ENCODE measurements around the gene MAP3K14. TPM values are rescaled to one million over a fixed set of nuclear protein-coding genes. Genes with fewer than 3 reads are reported as not detected.
A peak's percentile ranks its signal among the peaks of the same experiment; 100 is the strongest.

MAP3K14 gene
- polyA plus RNA-seq, 3 donors = 1.4 to 29.9 (median 3.8) TPM

GRCh38 chr17:45361976-45362375 lies 45.2 kb upstream of the MAP3K14 start:
- H3K27me3 ChIP-seq (ENCODE audit: control insufficient read depth in 2 of 2, insufficient read depth in 2 of 2, low read length in 2 of 2) = no peaks in the 10 kb centered on the region
- no peaks in the 10 kb centered on the region for H3K9me3 ChIP-seq (replicated peaks in 1 of 2; ENCODE audit: control insufficient read depth in 1 of 2, insufficient read depth in 1 of 2, low read length in 2 of 2)
- H4K20me1 ChIP-seq (ENCODE audit: insufficient read depth, low read length) = no peaks in the 10 kb centered on the region
- no peak overlapping the region for H3K9ac ChIP-seq (ENCODE audit: insufficient read depth, low read length, poor library complexity, severe bottlenecking)
- intact Hi-C loops (cut with micrococcal nuclease) = no loop called here
- H2AFZ ChIP-seq (ENCODE audit: insufficient read depth, low read depth, low read length, poor library complexity, severe bottlenecking) = no peak overlapping the region
- H3K4me2 ChIP-seq (replicated peaks; ENCODE audit: extremely low read depth, low read length, poor library complexity, severe bottlenecking) = no peak overlapping the region
- peaks cover 5% of the 10 kb centered on the region for H3K4me1 Mint-ChIP-seq
- H3K4me1 ChIP-seq (ENCODE audit: control insufficient read depth in 1 of 2, insufficient read depth in 2 of 2, low read length in 2 of 2) = no peaks in the 10 kb centered on the region
- no peak for DNase-seq
- H3K9me3 Mint-ChIP-seq = peaks cover 2 to 10% (median 3%) of the 10 kb centered on the region in 7 donors
- peak overlapping the region in 1 of 7 donors; percentile 9 for H3K27ac Mint-ChIP-seq
- no peaks in the 10 kb centered on the region for H3K36me3 Mint-ChIP-seq
- peaks cover 10 to 27% (median 20%) of the 10 kb centered on the region in 3 donors for H3K27me3 Mint-ChIP-seq (ENCODE audit: low read depth in 3 of 3)
- TF ChIP-seq CTCF (IDR thresholded peaks at IDR 0.05) = no peak
- no peaks in the 10 kb centered on the region for H3K36me3 ChIP-seq (replicated peaks in 1 of 2; ENCODE audit: control insufficient read depth in 1 of 2, insufficient read depth in 2 of 2, low read length in 2 of 2)
- H3K79me2 ChIP-seq (ENCODE audit: insufficient read depth, low read length) = no peaks in the 10 kb centered on the region
- WGBS (ENCODE audit: insufficient coverage) = 84% methylated on average over 3 of the region's 4 CpGs
- no peak overlapping the region for H3K4me3 ChIP-seq (replicated peaks in 1 of 3; ENCODE audit: low read depth in 2 of 3, low read length in 3 of 3)
- H3K4me3 Mint-ChIP-seq = no peak overlapping the region
- no peak overlapping the region for H3K27ac ChIP-seq (ENCODE audit: low read depth in 1 of 2, low read length in 2 of 2)

GRCh38 chr17:45361451-45361850 lies 44.6 kb upstream of the MAP3K14 start:
- Histone ChIP-seq H3K9me3 (replicated peaks in 1 of 2; ENCODE audit: control insufficient read depth in 1 of 2, insufficient read depth in 1 of 2, low read length in 2 of 2) (no peaks in the 10 kb centered on the region), H4K20me1 (ENCODE audit: insufficient read depth, low read length) (no peaks in the 10 kb centered on the region), H3K4me3 (replicated peaks in 1 of 3; ENCODE audit: low read depth in 2 of 3, low read length in 3 of 3) (no peak overlapping the region), H3K27me3 (ENCODE audit: control insufficient read depth in 2 of 2, insufficient read depth in 2 of 2, low read length in 2 of 2) (no peaks in the 10 kb centered on the region), H3K27ac (ENCODE audit: low read depth in 1 of 2, low read length in 2 of 2) (no peak overlapping the region), H3K36me3 (replicated peaks in 1 of 2; ENCODE audit: control insufficient read depth in 1 of 2, insufficient read depth in 2 of 2, low read length in 2 of 2) (no peaks in the 10 kb centered on the region), H3K79me2 (ENCODE audit: insufficient read depth, low read length) (no peaks in the 10 kb centered on the region), H3K4me1 (ENCODE audit: control insufficient read depth in 1 of 2, insufficient read depth in 2 of 2, low read length in 2 of 2) (no peaks in the 10 kb centered on the region), H3K9ac (ENCODE audit: insufficient read depth, low read length, poor library complexity, severe bottlenecking) (no peak overlapping the region), H2AFZ (ENCODE audit: insufficient read depth, low read depth, low read length, poor library complexity, severe bottlenecking) (no peak overlapping the region), H3K4me2 (replicated peaks; ENCODE audit: extremely low read depth, low read length, poor library complexity, severe bottlenecking) (no peak overlapping the region)
- WGBS (ENCODE audit: insufficient coverage) = 100% methylated on average over 2 of the region's 3 CpGs
- no peak for DNase-seq
- Mint-ChIP-seq H3K9me3 (peaks cover 2 to 10% (median 3%) of the 10 kb centered on the region in 7 donors), H3K27ac (peak overlapping the region in 1 of 7 donors; percentile 82), H3K27me3 (ENCODE audit: low read depth in 3 of 3) (peaks cover 10 to 27% (median 20%) of the 10 kb centered on the region in 3 donors), H3K4me1 (peaks cover 5% of the 10 kb centered on the region), H3K36me3 (no peaks in the 10 kb centered on the region), H3K4me3 (peak overlapping the region in 1 of 2 donors; percentile 54)
- intact Hi-C loops (cut with micrococcal nuclease) = no loop called here
- TF ChIP-seq CTCF (IDR thresholded peaks at IDR 0.05) = no peak
